ENCODE results near the gene ST3GAL6.
A peak's percentile ranks its signal among the peaks of the same experiment; 100 is the strongest.

The ST3GAL6 gene

GRCh38 chr3:98763076-98763475 is at the start of gene ST3GAL6:
Gene ST3GAL6 (plus strand): TSS chr3:98763340. CDS start chr3:98768441, 5,101 bp downstream.
- no peak for DNase-seq (ENCODE audit: low spot score)

GRCh38 chr3:98713984-98714383 is 49.2 kb upstream of the ST3GAL6 start:
- DNase-seq (ENCODE audit: low spot score), result no peak

GRCh38 chr3:98717584-98717983 is 45.6 kb upstream of the ST3GAL6 start:
- no peak for DNase-seq (ENCODE audit: low spot score)

GRCh38 chr3:98718730-98719129 is 44.4 kb upstream of the ST3GAL6 start:
- no peak for DNase-seq (ENCODE audit: low spot score)

GRCh38 chr3:98721776-98722175 is 41.4 kb upstream of the ST3GAL6 start:
- no peak for DNase-seq (ENCODE audit: low spot score)

GRCh38 chr3:98722389-98722788 is 40.8 kb upstream of the ST3GAL6 start:
- DNase-seq (ENCODE audit: low spot score), result peak; percentile 56

- no peak for DNase-seq (ENCODE audit: low spot score)
Measured at GRCh38 chr3:98725352-98725751, 37.8 kb upstream of the ST3GAL6 start.

- DNase-seq (ENCODE audit: low spot score), result no peak
Measured at GRCh38 chr3:98726084-98726483, 37.1 kb upstream of the ST3GAL6 start.

- DNase-seq (ENCODE audit: low spot score), result no peak
Measured at GRCh38 chr3:98727638-98728037, 35.5 kb upstream of the ST3GAL6 start.

- no peak for DNase-seq (ENCODE audit: low spot score)
Measured at GRCh38 chr3:98728672-98729071, 34.5 kb upstream of the ST3GAL6 start.

- DNase-seq (ENCODE audit: low spot score), result no peak
Measured at GRCh38 chr3:98730338-98730737, 32.8 kb upstream of the ST3GAL6 start.

- no peak for DNase-seq (ENCODE audit: low spot score)
Measured at GRCh38 chr3:98730886-98731537, 32.1 kb upstream of the ST3GAL6 start.

- DNase-seq (ENCODE audit: low spot score), result no peak
Measured at GRCh38 chr3:98731720-98732285, 31.3 kb upstream of the ST3GAL6 start.

- DNase-seq (ENCODE audit: low spot score), result peak; percentile 80
Measured at GRCh38 chr3:98732286-98733052, 30.7 kb upstream of the ST3GAL6 start.

- peak; percentile 63 for DNase-seq (ENCODE audit: low spot score)
Measured at GRCh38 chr3:98733053-98733811, 29.9 kb upstream of the ST3GAL6 start.

GRCh38 chr3:98733812-98734281 is 29.3 kb upstream of the ST3GAL6 start:
- no peak for DNase-seq (ENCODE audit: low spot score)

GRCh38 chr3:98734306-98734705 is 28.8 kb upstream of the ST3GAL6 start:
- DNase-seq (ENCODE audit: low spot score), result no peak

GRCh38 chr3:98734735-98735134 is 28.4 kb upstream of the ST3GAL6 start:
- DNase-seq (ENCODE audit: low spot score), result no peak

GRCh38 chr3:98735296-98735695 is 27.8 kb upstream of the ST3GAL6 start:
- no peak for DNase-seq (ENCODE audit: low spot score)

GRCh38 chr3:98735761-98736269 is 27.3 kb upstream of the ST3GAL6 start:
- no peak for DNase-seq (ENCODE audit: low spot score)

GRCh38 chr3:98737301-98737700 is 25.8 kb upstream of the ST3GAL6 start:
- no peak for DNase-seq (ENCODE audit: low spot score)

- DNase-seq (ENCODE audit: low spot score), result no peak
Measured at GRCh38 chr3:98739266-98739665, 23.9 kb upstream of the ST3GAL6 start.

All from iPS-NIHi11 (cell line).